Keratinocyte (primary cell): Measurements from ENCODE around the gene SIGLECL1. TPM values are rescaled to one million over a fixed set of nuclear protein-coding genes. Genes with fewer than 3 reads are reported as not detected.

Experiments
- DNase-seq: peaks from one replicate; pipeline ENCODE4 v3.0.0-alpha.2; 2011; ENCODE audit warnings: low read depth, missing footprints, low spot score
- FAIRE-seq: peaks from 2 replicates; lab custom pipeline; 2011; peaks lifted over from hg19 to GRCh38; lab: Jason Lieb, UNC
- H2AFZ ChIP-seq: 2 replicates; pipeline ENCODE4 v1.6.0; 2012; ENCODE audit warnings: low read length, control low read depth, inconsistent platforms; ENCODE audit not compliant: control insufficient read depth
- H3K27ac ChIP-seq: 2 replicates; pipeline ENCODE4 v1.5.1; 2011; ENCODE audit warnings: low read length; ENCODE audit not compliant: control insufficient read depth, insufficient read depth
- H3K27me3 ChIP-seq: 3 replicates; pipeline ENCODE4 v1.6.0; 2011; ENCODE audit warnings: low read length; ENCODE audit not compliant: control insufficient read depth, insufficient read depth; ENCODE audit errors: extremely low read depth
- H3K36me3 ChIP-seq, 2 experiments: 2 replicates in 1 of 2; 3 replicates in 1 of 2; pipeline ENCODE4 v1.5.1; 2011; ENCODE audit warnings: low read length in 2 of 2, mild to moderate bottlenecking in 1 of 2; ENCODE audit not compliant: control insufficient read depth in 2 of 2, insufficient read depth in 2 of 2; ENCODE audit errors: extremely low read depth in 1 of 2
- H3K4me1 ChIP-seq: 3 replicates; pipeline ENCODE4 v1.5.1; 2011; ENCODE audit warnings: low read length; ENCODE audit not compliant: control insufficient read depth, insufficient read depth; ENCODE audit errors: extremely low read depth
- H3K4me2 ChIP-seq: 3 replicates; pipeline ENCODE4 v1.6.0; 2011; ENCODE audit warnings: low read depth, low read length; ENCODE audit not compliant: control insufficient read depth, insufficient read depth; ENCODE audit errors: extremely low read depth
- H3K4me3 ChIP-seq, 3 experiments: fragments of 200-600 bp in 1 of 3; sonication (generic) in 1 of 3; 2 replicates in 2 of 3; 3 replicates in 1 of 3; pipeline ENCODE4 v1.5.1; 2011 to 2016; ENCODE audit warnings: low read length in 3 of 3, mild to moderate bottlenecking in 3 of 3, control low read depth in 2 of 3, inconsistent platforms in 1 of 3, low read depth in 1 of 3, mixed read lengths in 1 of 3, mixed run types in 1 of 3, moderate library complexity in 1 of 3; ENCODE audit not compliant: control insufficient read depth in 2 of 3, insufficient read depth in 2 of 3; ENCODE audit errors: extremely low read depth in 1 of 3
- H3K79me2 ChIP-seq: 2 replicates; pipeline ENCODE4 v1.6.0; 2012; ENCODE audit warnings: low read length; ENCODE audit not compliant: control insufficient read depth, insufficient read depth
- H3K9ac ChIP-seq: 3 replicates; pipeline ENCODE4 v1.6.0; 2011; ENCODE audit warnings: low read length; ENCODE audit not compliant: control insufficient read depth, insufficient read depth; ENCODE audit errors: extremely low read depth
- H3K9me1 ChIP-seq: 3 replicates; pipeline ENCODE4 v1.6.0; 2011; ENCODE audit warnings: low read length; ENCODE audit not compliant: control insufficient read depth, insufficient read depth; ENCODE audit errors: extremely low read depth
- H3K9me3 ChIP-seq: 2 replicates; pipeline ENCODE4 v1.5.1; 2012; ENCODE audit warnings: low read depth, low read length; ENCODE audit not compliant: control insufficient read depth
- H4K20me1 ChIP-seq: 3 replicates; pipeline ENCODE4 v1.6.0; 2011; ENCODE audit warnings: low read length; ENCODE audit not compliant: control insufficient read depth, insufficient read depth; ENCODE audit errors: extremely low read depth
- EZH2 ChIP-seq: IDR thresholded peaks from one replicate; pipeline ENCODE4 v1.6.1; 2012; ENCODE audit warnings: inconsistent platforms, mild to moderate bottlenecking, low read length, moderate library complexity
- dilution Hi-C: fragments of 300-500 bp; cut with MboI; formaldehyde crosslinking; loops from one replicate; pipeline ENCODE4 v1.7.0; 2020; ENCODE audit warnings: low sequenced_read_pairs; ENCODE audit not compliant: extremely low pct_ligation_motif_present
- polyA plus RNA-seq, 5 experiments: library from polyadenylated mRNA; depleted of rRNA in 3 of 5; stranded (reverse) in 3 of 5; stranded (forward) in 1 of 5; unstranded in 1 of 5; fragments of >200 nt; gene quantifications; 1 replicate in 1 of 5; 2 replicates in 3 of 5; 3 replicates in 1 of 5; pipeline versions ENCODE4 v1.2.1 to v1.2.3, GENCODE V29; 2011 to 2012; ENCODE audit warnings: missing spikeins in 2 of 5, low read depth in 1 of 5, low replicate concordance in 1 of 5
- TF ChIP-seq, protein P1 (sequence below), 3 experiments: IDR thresholded peaks in 1 of 3; conservative IDR thresholded peaks in 1 of 3; optimal IDR thresholded peaks in 1 of 3; 2 replicates in 2 of 3; 3 replicates in 1 of 3; pipeline versions ENCODE3 to v1.5.1; 2011; ENCODE audit warnings: low read length in 3 of 3, mild to moderate bottlenecking in 3 of 3, moderate library complexity in 2 of 3, control low read depth in 1 of 3, inconsistent platforms in 1 of 3; ENCODE audit not compliant: insufficient read depth in 2 of 3; ENCODE audit errors: extremely low read depth in 1 of 3

Gene SIGLECL1
- polyA plus RNA-seq, 1 donor (not counting 4 experiments of a cell fraction or from before 2014, with no cell fraction given) = not detected

DNA sequence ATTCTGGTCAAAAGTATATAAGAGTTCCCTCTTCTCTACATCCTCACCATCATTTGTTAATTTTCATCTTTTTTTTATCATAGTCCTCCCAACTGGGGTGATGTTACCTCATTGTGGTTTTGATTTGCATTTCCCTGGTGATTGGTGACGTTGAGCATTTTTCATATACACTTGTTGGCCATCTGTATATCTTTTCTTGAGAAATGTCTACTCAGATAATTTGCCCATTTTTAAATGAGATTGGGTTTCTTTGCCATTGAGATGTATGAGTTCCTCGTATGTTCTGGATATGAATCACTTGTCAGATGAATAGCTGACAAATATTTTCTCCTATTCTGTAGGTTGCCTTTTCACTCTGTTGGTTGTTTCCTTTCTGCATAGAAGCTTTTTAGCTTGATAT lies 23.6 kb upstream of the SIGLECL1 start:
- Histone ChIP-seq H3K4me1 (no peaks in the 10 kb centered on the region), H3K9me3 (no peaks in the 10 kb centered on the region), H3K4me3 (no peak overlapping the region), H3K27me3 (no peaks in the 10 kb centered on the region), H3K4me2 (no peak overlapping the region), H4K20me1 (no peaks in the 10 kb centered on the region), H3K9me1 (no peaks in the 10 kb centered on the region), H3K27ac (no peak overlapping the region), H3K36me3 (no peaks in the 10 kb centered on the region), H3K79me2 (no peaks in the 10 kb centered on the region), H3K9ac (no peak overlapping the region), H2AFZ (no peak overlapping the region)
- FAIRE-seq (no peak), DNase-seq (no peak)
- TF ChIP-seq, protein P1, sequence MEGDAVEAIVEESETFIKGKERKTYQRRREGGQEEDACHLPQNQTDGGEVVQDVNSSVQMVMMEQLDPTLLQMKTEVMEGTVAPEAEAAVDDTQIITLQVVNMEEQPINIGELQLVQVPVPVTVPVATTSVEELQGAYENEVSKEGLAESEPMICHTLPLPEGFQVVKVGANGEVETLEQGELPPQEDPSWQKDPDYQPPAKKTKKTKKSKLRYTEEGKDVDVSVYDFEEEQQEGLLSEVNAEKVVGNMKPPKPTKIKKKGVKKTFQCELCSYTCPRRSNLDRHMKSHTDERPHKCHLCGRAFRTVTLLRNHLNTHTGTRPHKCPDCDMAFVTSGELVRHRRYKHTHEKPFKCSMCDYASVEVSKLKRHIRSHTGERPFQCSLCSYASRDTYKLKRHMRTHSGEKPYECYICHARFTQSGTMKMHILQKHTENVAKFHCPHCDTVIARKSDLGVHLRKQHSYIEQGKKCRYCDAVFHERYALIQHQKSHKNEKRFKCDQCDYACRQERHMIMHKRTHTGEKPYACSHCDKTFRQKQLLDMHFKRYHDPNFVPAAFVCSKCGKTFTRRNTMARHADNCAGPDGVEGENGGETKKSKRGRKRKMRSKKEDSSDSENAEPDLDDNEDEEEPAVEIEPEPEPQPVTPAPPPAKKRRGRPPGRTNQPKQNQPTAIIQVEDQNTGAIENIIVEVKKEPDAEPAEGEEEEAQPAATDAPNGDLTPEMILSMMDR (optimal IDR thresholded peaks at IDR 0.05 in 1 of 3, IDR thresholded peaks at IDR 0.05 in 1 of 3, conservative IDR thresholded peaks at IDR 0.05 in 1 of 3; ENCODE audit: extremely low read depth in 1 of 3, insufficient read depth in 2 of 3, low read length in 3 of 3) = no peak
- no peak for TF ChIP-seq EZH2
- dilution Hi-C loops = no loop called here

GRCh38 chr19:51227966-51228365 lies 22.9 kb upstream of the SIGLECL1 start:
- Histone ChIP-seq H3K4me2 (no peak overlapping the region), H3K27me3 (no peaks in the 10 kb centered on the region), H3K36me3 (no peaks in the 10 kb centered on the region), H3K27ac (no peak overlapping the region), H3K4me1 (no peaks in the 10 kb centered on the region), H3K4me3 (no peak overlapping the region), H3K9me1 (no peaks in the 10 kb centered on the region), H2AFZ (no peak overlapping the region), H3K9ac (no peak overlapping the region), H4K20me1 (no peaks in the 10 kb centered on the region), H3K9me3 (no peaks in the 10 kb centered on the region), H3K79me2 (no peaks in the 10 kb centered on the region)
- FAIRE-seq = no peak
- no peak for DNase-seq
- dilution Hi-C loops = no loop called here
- TF ChIP-seq, protein P1 (optimal IDR thresholded peaks at IDR 0.05 in 1 of 3, IDR thresholded peaks at IDR 0.05 in 1 of 3, conservative IDR thresholded peaks at IDR 0.05 in 1 of 3; ENCODE audit: extremely low read depth in 1 of 3, insufficient read depth in 2 of 3, low read length in 3 of 3) = no peak
- no peak for TF ChIP-seq EZH2
